NCI-H128 (cell line): ENCODE results near the gene MYO15B.

Experiments used
- DNase-seq: peaks from one replicate; lab custom pipeline; 2025; ENCODE audit not compliant: unreplicated experiment; lab: John Stamatoyannopoulos, UW

The MYO15B gene

DNA sequence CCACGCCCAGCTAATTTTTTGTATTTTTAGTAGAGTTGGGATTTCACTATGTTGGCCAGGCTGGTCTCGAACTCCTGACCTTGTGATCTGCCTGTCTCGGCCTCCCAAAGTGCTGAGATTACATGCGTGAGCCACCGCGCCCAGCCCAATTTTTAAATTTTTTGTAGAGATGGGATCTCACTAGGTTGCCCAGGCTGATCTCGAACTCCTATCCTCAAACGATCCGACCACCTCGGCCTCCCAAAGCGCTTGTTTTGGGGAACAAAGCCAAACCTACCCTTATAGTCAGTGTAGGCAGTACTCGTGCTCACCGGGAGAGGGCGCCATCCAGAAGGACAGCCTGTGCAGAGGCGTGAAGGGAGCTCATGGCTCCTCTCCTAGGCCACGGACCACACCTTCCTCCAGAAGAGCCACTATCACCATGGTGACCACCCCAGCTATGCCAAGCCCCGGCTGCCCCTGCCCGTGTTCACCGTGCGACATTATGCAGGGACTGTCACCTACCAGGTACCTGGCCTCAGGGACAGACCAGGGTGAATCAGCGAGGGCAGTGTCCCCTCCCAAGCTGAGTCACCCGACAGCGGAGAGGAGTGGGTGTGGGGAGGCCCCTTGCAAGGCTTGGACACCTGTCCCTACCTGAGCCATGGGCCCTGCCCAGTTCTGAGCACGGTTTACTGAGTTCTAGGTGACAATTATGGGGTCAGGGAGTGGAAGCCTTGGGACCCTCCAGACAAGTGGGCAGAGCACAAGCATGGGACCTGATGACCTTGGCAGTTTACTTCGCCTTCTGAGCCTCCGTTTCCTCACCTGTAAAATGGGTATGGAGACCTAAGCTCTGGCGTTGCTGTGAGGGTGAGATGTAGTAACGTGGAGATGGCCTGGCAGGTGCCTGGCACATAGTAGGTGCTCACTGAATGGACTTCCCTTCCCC lies 13.7 kb downstream of the MYO15B start:
- no peak for DNase-seq

DNA sequence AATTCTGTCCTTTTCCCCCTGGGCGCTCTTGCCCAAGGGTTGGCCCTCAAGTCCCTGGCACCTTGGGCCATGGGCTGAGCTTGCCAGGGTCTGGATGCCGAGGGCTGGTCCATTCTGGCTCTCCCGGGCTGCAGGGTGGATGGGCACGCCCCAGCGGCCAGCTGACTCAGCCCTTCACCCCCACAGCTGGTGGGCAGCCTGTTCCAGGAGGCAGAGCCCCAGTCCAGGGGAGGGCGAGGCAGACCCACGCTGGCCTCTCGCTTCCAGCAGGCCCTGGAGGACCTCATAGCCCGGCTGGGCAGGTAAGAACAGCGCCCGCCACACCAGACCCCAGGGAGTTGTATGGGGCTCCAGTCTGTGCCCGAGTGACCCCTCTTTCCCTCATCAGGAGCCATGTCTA lies 15.0 kb downstream of the MYO15B start:
- DNase-seq, result no peak

DNA sequence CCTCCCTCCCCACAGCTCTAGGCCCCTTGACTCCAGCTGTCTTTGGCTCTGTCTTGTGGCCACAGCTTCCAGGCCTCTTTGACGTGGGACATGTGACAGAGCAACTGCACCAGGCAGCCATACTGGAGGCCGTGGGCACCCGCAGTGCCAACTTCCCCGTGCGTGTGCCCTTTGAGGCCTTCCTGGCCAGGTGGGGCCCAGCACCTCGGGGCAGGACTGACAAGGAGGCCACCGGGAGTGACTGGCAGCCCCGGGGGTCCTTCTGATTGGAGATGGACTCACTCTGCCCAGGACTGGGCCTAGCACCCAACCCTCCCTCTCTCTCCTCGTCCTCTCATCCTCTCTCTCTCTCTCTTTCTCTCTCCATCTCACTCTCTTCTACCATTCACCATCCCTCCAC lies 15.5 kb downstream of the MYO15B start:
- DNase-seq, result no peak

DNA sequence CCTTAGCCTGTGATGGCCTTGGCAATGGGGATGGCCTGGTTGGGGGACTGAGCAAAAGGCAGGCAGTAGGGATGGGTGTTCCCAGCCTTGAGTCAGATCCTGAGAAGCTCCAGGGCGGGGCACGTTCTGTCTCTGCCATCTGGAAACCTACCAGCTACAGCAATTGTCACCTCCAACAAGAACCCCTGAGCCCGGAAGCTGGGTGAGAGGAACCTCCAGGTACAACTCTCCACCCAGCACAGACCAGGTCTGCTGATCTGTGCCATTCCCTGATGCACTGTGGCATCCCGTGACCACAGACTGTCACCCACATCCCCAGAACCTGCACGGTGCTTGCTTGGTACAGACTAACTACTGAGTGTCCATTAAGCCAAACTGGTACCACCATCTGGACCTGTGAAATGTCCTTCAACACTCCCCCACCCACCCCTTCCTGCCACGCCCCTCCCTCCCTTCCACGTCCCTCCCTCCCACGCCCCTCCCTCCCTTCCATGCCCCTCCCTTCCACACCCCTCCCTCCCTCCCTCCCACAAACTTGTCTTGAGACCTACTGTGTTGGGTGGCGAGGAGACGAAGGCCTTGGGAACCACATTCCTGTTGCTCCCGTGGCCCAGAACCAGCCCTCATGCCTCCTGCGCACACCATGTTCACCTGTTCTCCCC lies 16.6 kb downstream of the MYO15B start:
- DNase-seq, result no peak

DNA sequence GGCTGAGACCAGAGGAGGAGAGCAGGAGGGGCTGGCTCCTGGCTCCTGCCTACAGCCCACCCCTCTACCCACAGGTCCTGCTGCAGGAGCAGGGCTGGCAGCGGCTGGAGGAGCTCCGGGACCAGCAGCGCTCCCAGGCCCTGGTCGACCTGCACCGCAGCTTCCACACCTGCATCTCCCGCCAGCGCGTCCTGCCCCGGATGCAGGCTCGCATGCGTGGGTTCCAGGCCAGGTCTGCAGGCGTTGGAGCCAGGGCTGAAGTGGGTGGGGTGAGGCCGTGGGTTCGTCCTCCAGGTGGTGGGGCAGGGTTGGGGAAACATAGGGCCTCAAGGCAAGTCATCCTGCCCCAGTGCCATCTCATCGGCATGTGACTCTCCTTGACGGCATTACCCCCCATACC lies 18.2 kb downstream of the MYO15B start:
- DNase-seq, result no peak

DNA sequence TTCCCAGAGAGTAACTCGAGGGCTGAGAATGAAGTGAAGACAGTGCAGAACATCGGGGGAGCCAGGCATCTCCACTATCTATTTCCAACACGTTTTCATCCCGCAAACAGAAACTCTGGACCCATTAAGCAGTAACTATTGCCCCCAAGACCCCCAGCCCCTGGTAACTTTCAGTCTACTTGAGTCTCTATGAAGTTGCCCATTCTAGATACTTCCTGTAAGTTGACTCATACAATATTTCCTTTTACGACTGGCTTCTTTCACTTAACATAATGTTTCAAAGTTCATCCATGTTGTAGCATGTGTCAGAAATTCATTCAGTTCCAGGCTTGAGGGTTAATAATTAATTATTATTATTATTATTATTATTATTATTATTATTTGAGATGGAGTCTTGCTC lies 19.5 kb downstream of the MYO15B start:
- no peak for DNase-seq

DNA sequence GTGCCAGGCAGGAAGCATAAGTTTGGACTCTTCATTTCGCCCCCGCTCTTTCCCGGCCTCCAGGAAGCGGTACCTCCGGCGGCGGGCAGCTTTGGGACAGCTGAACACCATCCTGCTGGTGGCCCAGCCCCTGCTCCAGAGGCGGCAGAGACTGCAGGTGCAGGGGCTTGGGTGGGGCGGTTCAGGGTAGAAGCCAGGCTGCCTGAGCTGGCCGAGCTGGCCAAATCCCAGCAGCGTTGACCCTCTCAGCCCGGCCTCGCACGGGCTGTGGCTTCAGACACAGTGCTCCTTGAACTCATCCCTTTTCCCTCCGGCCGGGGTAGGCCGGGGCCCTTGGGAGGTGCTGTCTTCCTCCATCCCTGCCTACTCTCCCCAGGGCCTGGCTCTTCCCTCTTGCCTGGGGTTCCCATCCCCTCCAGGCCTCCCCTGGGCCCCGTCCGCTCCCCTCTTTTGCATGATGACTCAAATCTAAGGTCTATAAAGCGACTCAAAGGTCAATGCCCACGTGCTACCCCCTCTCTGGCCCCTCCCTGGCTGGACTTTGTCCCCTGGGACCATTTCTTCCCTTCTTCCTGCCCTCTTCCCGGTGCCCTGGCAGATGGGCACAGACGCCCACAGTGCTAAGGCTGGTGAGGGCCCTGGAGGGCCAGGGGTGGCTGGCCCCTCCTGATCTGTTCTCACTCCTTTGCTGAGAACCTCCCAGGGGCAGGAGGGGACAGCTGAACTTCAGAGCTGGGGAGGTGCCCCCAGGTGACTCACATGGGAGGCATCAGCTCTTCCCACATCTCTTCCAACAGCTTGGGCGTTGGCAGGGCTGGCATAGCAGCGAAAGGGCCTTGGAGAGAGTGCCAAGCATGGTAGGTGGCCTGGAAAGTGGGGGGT lies 22.7 kb downstream of the MYO15B start:
- DNase-seq, result no peak

DNA sequence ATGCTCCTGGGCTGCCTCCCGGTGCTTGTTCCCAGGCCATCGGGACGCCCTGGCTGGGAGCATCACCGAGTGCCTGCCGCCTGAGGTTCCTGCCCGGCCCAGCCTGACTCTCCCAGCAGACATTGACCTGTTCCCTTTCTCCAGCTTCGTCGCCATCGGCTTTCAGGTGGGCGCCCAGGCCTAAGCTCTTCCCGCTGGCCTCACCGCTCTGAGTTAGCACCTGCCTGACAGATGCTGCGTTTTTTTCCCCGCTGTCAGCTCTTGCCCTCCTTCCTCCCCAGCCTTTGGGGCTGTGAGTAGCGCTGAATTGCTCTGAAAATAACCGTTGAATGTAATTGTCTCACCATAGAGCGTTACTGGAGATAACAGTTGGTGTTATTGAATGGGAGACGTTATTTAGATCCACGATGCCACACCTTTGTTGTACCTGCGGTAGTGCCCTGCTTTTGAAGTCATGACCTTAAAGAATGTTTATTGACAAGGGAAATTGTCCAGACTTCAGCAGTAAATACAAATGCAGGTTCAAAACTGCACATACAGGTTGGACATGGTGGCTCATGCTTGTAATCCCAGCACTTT lies 24.3 kb downstream of the MYO15B start:
- no peak for DNase-seq

DNA sequence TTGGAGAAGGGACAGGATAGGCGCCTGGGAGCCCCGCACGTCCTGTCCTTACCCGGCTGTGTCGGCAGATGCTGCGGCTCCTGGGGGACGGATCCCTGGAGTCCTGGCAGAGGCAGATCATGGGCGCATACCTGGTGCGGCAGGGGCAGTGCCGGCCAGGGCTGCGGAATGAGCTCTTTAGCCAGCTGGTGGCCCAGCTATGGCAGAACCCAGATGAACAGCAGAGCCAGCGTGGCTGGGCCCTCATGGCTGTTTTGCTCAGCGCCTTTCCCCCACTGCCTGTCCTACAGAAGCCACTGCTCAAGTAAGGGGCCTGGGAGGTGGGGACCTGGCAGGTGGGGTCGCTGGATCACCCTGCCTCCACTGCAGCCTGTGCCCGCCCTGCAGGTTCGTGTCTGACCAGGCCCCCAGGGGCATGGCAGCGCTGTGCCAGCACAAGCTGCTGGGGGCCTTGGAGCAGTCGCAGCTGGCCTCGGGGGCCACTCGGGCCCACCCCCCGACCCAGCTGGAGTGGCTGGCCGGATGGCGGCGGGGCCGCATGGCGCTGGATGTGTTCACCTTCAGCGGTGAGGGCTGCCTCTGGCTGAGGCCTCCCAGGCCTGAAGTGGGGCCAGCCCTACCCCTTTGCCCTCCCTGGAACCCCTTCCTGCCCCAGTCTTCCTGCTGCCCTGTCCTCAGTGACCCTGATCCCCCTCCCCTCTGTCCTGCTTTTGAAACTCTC lies 25.5 kb downstream of the MYO15B start:
- no peak for DNase-seq

DNA sequence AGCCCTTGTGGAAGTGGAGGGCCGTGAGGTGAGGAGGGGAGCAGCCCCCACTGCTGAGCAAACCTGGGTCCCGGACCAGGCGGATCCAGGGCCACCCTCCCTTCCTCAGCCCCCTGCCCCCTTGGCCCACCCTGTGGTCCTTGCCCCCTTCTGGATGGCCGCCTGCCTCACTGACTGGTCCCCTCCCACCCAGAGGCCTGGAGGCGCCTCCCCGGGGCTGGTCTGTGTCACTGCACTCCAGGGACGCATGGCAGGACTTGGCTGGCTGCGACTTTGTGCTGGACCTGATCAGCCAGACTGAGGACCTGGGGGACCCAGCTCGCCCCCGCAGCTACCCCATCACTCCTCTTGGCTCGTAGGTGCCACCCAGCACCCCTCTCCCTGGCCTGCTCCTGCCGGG lies 26.4 kb downstream of the MYO15B start:
- no peak for DNase-seq

DNA sequence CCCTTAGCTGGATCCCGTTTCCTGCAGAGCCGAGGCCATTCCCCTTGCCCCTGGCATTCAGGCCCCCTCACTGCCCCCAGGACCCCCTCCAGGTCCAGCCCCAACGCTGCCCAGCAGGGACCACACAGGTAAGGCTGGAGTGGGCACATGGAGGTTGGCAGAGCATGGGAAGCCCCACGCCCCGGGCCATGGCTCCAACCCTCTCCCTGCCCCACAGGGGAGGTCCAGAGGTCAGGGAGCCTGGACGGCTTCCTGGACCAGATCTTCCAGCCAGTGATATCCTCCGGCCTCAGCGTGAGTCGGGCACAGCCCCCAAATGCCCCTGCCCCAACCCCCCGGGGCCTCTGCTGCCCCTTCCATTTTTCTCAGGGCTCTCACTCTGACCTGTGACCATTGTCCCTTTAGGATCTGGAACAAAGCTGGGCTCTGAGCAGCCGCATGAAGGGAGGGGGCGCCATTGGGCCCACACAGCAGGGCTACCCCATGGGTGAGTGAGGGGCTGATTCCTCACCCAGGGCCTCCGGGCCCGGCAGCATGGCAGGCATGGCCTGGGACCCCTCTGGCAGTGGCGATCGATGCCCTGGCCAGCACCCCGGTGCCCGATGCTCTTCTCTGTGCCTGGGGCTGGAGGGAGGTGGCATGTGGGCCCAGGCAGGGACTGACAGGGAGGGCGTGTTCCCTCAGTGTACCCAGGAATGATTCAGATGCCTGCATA lies 27.1 kb downstream of the MYO15B start:
- no peak for DNase-seq

DNA sequence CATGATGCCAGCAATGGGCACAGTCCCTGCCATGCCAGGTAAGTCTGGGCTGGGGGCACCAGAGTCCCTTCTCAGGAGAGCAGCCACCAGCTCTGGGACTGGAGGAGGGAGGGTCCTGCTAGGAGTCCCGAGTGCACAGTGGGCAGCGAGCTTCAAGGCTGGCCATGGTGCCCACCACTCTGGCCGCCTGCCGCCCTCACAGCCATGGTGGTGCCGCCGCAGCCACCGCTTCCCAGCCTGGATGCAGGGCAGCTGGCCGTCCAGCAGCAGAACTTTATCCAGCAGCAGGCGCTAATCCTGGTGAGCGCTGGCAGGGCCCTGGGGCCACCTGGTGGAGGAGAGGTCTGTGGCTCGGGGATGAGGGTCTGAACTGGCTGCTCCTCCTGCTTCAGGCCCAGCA lies 27.7 kb downstream of the MYO15B start:
- DNase-seq, result no peak

DNA sequence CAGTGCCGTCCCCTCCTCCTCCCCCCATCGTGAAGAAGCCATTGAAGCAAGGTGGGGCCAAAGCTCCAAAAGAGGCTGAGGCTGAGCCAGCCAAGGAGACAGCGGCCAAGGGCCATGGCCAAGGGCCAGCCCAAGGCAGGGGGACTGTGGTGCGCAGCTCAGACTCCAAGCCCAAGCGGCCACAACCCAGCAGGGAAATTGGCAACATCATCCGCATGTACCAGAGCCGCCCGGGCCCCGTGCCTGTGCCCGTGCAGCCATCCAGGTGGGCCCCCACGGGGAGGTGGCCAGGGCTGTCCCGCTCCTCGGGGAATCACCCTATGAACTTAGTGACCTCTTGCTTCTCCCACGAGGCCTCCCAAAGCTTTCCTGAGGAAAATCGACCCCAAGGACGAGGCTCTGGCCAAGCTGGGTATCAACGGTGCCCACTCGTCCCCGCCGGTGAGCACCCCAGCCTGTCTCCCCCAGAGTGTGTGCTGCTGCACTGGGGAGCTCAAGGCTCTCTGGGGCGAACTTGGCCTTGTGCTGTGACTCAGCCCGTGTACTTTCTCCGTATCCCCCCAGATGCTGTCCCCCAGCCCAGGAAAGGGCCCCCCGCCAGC lies 29.0 kb downstream of the MYO15B start:
- no peak for DNase-seq

DNA sequence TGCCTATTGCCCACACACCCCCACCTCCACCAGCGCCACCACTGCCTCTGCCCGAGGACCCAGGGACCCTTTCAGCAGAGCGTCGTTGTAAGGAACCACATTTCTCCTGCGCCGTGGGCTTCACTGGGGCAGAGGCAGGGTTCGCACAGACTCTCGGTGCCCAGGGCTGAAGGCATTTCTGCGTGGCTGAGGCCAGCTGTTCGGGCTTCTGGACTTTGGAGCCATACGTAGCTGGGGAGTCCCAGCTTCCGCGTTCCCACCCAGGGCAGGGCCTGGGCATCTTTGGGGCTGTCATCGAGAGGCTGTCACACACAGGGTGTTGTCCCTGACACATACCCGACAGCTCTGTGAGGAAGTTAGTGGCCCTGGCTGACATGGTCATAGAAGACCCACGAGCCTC lies 29.6 kb downstream of the MYO15B start:
- no peak for DNase-seq

DNA sequence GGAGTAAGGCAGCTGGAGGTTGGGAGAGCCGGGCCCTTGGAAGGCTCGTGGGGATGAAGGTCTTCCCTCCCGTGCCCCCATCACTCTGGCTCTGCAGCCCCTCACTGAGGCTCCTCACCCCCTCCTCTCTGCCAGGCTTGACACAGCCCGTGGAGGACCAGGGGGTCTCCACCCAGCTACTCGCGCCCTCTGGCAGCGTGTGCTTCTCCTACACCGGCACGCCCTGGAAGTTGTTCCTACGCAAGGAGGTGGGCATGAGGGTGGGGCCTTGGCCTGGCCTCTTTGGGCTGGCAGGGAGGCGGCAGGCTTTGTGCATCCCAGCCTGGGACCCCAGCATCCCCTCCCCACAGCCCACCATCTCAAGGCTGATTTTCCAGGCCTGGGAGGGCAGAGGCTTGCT lies 30.1 kb downstream of the MYO15B start:
- DNase-seq, result no peak

DNA sequence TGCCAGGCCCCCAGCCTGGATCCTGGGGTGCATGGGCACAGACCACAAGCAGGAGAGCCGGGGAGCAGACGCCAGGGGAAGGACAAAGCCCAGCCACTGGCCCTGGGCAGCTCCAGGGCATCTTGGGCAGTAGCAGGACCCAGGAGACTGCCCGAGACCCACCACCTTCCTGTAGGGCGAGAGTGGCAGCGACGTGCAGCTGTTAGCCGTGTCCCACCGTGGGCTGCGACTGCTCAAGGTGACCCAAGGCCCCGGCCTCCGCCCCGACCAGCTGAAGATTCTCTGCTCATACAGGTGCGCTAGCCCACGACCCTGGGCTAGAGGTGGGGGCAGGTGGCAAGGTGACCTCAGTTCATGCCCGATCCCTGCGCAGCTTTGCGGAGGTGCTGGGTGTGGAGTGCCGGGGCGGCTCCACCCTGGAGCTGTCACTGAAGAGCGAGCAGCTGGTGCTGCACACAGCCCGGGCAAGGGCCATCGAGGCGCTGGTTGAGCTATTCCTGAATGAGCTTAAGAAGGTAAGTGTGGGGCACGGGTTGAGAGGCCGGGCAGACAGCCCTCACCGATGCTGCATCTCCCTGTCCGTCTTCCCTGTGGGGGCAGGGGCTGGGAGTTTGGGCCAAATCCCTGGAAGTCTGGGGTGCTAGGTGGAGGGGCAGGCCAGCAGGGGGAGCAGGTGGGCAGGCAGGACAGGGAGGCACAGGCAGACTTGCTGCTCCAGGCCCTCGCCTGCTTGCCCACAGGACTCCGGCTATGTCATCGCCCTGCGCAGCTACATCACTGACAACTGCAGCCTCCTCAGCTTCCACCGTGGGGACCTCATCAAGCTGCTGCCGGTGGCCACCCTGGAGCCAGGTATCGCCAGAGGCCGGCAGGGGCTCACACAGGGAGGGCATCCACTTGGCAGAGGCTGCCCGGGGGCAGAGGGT lies 32.2 kb downstream of the MYO15B start:
- no peak for DNase-seq

DNA sequence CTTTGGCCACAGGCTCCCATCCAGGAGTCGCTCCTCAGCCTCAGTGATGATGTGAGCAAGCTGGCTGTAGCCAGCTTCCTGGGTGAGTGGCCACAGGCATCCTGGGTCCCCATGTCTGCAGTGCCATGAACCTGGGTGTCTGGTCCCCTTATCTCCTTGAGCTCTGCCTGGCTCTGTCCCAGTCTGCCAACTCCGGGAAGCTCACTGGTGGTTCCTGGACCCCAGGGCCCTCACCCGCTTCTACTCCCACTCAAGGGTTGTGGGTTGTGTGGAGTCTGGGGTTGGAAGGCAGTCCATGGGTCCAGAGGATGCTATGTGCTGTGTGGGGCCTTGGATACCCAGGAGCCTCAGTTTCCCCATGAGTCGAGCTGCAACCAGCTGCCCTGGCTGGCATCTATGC lies 33.9 kb downstream of the MYO15B start:
- no peak for DNase-seq

DNA sequence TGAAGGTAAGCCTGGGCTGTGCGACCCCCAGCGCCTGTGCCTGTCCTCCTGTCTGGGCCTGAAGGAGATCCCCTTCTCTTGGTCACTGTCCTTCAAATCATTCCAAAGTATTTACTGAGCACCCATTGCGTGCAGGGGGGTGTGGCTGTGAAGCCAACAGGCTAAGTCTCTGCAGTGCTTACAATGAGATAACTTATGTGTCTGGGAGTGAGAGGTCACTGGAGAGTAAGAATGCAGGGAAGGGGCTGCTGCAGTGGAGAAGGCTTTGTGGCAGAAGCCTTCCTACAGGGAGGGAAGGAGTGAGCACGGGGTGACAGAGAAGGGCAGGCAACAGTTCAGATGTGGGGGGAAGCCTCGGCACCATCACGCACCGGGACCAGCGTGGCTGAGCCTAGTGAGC lies 34.5 kb downstream of the MYO15B start:
- no peak for DNase-seq
